Activated naive CD4-positive, alpha-beta T cell treated with anti-CD3 and anti-CD28 coated beads for 36 hours (primary cell): ENCODE measurements around the gene TTYH3. TPM values are rescaled to one million over a fixed set of nuclear protein-coding genes. Genes with fewer than 3 reads are reported as not detected.

ENCODE experiments used
- CTCF ChIA-PET: fragments of 350-600 bp; sonication (Branson Sonifier 250); formaldehyde crosslinking; loops from one replicate; lab custom pipeline; 2021; ENCODE audit warnings: antibody characterized with exemption; lab: Charles Lee
- DNase-seq: peaks from one replicate; pipeline ENCODE4 v3.0.0-alpha.2; 2020
- H3K27ac Mint-ChIP-seq: one replicate; pipeline ENCODE4 v1.8.0; 2021; ENCODE audit warnings: mild to moderate bottlenecking, mixed read lengths
- H3K27me3 Mint-ChIP-seq: one replicate; pipeline ENCODE4 v1.8.0; 2021; ENCODE audit warnings: low read depth, mixed read lengths
- H3K36me3 Mint-ChIP-seq: one replicate; pipeline ENCODE4 v1.8.0; 2021; ENCODE audit warnings: low read depth, mixed read lengths
- H3K4me1 Mint-ChIP-seq: one replicate; pipeline ENCODE4 v1.8.0; 2021; ENCODE audit warnings: low read depth, mixed read lengths
- H3K4me3 Mint-ChIP-seq: one replicate; pipeline ENCODE4 v1.8.0; 2021; ENCODE audit warnings: mild to moderate bottlenecking, moderate library complexity, mixed read lengths
- H3K9me3 Mint-ChIP-seq: one replicate; pipeline ENCODE4 v1.8.0; 2021; ENCODE audit warnings: mixed read lengths
- intact Hi-C: fragments of 100-400 bp; cut with micrococcal nuclease; formaldehyde crosslinking; loops from one replicate; pipeline ENCODE4 v1.15.1; 2023
- total RNA-seq, 2 experiments: library from RNA; stranded (reverse); gene quantifications; one replicate each; pipeline ENCODE4 v1.2.3, GENCODE V29; 2021

Gene TTYH3
- total RNA-seq, 2 experiments from 2014 or later: 20.7 to 22.6 TPM

DNA sequence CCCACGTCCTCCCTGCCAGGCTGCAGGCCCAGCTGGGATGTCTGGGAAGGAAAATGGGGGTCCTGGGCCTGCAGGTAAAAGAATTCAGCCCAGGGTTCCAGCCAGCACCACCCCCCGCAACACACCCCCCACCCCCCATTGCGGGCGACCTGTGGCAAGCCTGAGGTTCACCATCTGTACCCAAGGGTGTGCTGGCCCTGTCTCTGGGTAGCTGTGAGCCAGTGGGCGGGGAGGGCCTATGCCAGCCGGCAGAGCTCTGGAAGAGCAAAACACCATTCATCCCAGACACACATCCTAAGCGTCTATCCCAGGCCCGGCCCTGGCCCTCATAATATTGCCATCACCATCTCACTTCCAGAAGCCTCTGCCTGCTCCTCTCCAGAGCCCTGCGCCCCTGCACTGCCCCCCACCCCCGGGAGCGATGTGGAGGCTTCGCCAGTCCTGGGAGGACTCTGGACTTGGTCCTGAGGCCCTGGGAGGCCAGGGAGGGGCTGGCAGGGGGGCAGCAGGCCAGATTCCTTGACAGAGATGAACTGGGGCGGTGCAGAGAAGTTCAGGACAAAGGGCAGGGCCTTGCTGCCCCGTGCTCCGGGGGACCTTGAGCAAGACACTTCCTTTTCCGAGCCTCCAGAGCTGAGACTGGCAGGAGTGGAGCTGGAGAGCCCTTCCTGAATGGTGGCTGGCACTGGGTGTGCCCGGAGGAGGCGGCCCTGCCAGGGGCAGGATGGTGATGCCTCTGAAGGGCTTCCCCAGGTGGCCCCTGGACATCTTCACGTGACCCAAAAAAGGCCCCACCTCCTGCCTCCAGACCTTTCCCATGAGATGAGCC, 8.7 kb upstream of the TTYH3 start:
- Mint-ChIP-seq H3K27ac (no peak overlapping the region), H3K27me3 (no peaks in the 10 kb centered on the region), H3K4me1 (no peaks in the 10 kb centered on the region), H3K36me3 (no peaks in the 10 kb centered on the region), H3K9me3 (no peaks in the 10 kb centered on the region), H3K4me3 (no peak overlapping the region)
- intact Hi-C loops: no loop called here
- CTCF ChIA-PET: no interaction called here
- no peak for DNase-seq

DNA sequence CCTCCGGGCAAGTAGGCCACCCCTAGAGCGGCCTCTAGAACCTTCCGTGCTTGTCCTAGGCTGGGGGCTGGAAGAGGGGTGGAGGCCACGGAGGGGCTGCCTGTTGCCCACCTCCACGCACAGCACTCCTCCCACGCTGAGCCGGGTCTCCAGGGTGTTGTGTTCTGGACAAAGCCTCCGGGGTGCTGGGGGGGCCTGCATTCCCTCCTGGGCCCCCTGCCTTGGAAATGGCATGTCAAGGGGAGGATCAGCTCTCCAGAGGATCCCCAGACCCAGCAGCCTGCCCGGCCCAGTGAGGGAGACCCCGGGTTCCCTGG, 8.1 kb upstream of the TTYH3 start:
- H3K9me3 Mint-ChIP-seq: no peaks in the 10 kb centered on the region
- H3K27me3 Mint-ChIP-seq: no peaks in the 10 kb centered on the region
- no peak for DNase-seq
- CTCF ChIA-PET: interaction anchor here (1.0 kb wide), 1 partner anchor 173 kb away, joined by 3 read pairs; no protein-coding TSS in a partner anchor
- intact Hi-C loops: no loop called here
- no peak overlapping the region for H3K27ac Mint-ChIP-seq
- H3K36me3 Mint-ChIP-seq: no peaks in the 10 kb centered on the region
- H3K4me1 Mint-ChIP-seq: no peaks in the 10 kb centered on the region
- H3K4me3 Mint-ChIP-seq: no peak overlapping the region

DNA sequence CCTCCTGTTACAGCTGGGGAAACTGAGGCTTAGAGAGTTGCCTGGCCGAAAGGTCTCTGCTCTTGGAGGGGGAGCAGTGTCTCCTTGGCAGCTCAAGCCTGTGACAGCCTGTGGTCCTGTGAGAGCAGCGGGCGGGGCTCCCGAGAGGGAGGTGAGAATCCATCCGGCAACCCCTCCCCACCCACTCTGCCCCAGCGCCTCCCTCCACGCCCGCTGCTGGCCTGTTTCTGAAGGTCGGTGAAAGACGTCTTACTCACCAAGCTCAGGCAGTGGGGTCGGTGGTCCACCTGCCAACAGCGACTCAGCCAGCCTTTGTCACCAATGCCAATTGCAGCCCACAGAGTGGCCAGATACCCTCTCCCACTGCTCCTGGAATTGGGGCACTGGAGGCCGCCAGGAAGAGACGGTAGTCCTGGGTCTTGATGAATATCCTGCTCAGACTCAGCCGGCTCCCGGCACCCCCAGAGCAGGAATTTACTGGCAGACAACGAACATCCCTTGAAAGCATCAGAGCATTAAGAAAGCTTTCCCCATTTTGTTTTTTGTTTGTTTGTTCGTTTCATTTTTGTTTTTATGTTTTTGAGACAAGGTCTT, 7.4 kb upstream of the TTYH3 start:
- intact Hi-C loops: no loop called here
- no peaks in the 10 kb centered on the region for H3K4me1 Mint-ChIP-seq
- H3K9me3 Mint-ChIP-seq: no peaks in the 10 kb centered on the region
- H3K27me3 Mint-ChIP-seq: no peaks in the 10 kb centered on the region
- CTCF ChIA-PET: interaction anchor here (1.0 kb wide), 1 partner anchor 173 kb away, joined by 3 read pairs; no protein-coding TSS in a partner anchor
- DNase-seq: no peak
- no peak overlapping the region for H3K4me3 Mint-ChIP-seq
- H3K36me3 Mint-ChIP-seq: no peaks in the 10 kb centered on the region
- H3K27ac Mint-ChIP-seq: no peak overlapping the region

DNA sequence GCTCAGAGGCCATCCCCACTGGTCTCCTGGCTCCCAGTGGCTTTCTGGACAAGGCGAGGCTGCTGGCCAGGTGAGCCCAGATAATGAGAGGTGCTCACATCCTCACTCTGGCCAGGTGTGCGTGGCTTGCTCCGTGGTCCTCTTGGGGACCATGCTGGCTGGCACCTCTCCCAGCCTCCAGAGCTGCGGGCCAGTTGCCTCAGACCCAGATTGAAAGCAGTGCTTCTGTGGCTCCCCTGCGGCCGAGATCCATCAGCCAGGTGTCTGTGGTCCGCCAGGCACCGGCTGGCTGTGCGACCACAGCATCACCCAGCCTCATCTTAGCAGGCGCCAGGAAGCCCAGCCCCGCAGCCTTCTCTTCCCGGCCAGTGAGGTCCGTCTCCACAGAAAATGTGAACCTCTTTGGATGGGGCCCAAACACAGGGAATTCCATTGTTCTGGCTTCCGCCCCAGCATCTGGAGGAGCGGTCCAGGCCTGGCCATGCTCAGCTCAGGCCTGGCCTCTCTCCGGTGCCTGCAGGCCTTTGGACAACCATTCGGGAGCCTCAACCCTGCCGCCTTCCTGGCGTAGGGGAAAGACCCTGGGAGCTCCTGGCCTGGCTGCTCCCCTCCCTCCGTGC, 5.2 kb upstream of the TTYH3 start:
- Mint-ChIP-seq H3K27ac (no peak overlapping the region), H3K4me3 (no peak overlapping the region), H3K27me3 (no peaks in the 10 kb centered on the region), H3K9me3 (no peaks in the 10 kb centered on the region), H3K4me1 (peaks cover 2% of the 10 kb centered on the region), H3K36me3 (no peaks in the 10 kb centered on the region)
- DNase-seq: no peak
- CTCF ChIA-PET: interaction anchor here (1.0 to 1.1 kb wide), 2 partner anchors 23 to 174 kb away, joined by 3 read pairs; no protein-coding TSS in a partner anchor
- intact Hi-C loops: no loop called here

DNA sequence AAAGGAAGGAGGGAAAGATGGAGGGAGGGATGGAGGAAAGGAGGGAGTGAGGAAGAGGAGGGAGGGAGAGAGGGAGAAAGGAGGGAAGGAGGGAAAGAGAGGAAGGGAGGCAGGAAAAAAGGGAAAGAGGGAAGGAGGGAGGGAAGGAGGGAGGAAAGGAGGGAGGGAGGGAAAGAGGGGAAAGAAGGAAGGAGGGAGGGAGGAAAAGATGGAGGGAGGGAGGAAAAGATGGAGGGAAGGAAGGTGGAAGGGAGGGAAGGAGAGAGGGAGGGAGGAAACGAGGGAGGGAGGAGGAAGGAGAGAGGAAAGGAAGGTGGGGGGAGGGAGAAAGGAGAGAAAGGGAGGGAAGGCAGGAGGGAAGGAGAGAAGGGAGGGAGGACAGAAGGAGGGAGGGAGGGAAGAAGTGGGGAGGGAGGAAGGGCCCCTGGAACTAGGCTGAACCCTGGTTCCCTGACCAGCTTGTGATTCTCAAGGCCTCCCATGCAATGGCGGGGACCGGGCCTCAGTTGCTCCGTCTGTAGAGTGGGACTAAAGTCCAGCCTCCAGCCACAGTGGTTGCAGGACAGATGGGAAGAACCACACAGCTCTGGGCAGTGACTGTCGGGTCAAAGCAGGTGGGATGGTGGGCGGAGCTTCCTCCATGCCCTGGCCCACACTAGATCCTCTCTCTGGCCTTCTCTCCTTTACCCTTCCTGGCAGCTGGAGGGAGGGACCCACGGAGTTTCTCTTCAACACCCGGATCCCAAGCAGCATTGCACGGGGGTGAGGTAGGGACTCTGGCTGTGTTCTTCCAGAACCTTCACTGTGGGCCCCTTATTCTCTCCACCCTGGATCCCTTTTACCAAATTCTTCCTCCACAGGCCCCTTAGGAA, 4.3 kb upstream of the TTYH3 start:
- H3K4me3 Mint-ChIP-seq: no peak overlapping the region
- no peak overlapping the region for H3K27ac Mint-ChIP-seq
- no peaks in the 10 kb centered on the region for H3K36me3 Mint-ChIP-seq
- intact Hi-C loops: no loop called here
- H3K4me1 Mint-ChIP-seq: peaks cover 2% of the 10 kb centered on the region
- H3K9me3 Mint-ChIP-seq: no peaks in the 10 kb centered on the region
- no peaks in the 10 kb centered on the region for H3K27me3 Mint-ChIP-seq
- no peak for DNase-seq
- CTCF ChIA-PET: interaction anchor here (1.1 kb wide), 1 partner anchor 24 kb away, joined by 3 read pairs; no protein-coding TSS in a partner anchor

DNA sequence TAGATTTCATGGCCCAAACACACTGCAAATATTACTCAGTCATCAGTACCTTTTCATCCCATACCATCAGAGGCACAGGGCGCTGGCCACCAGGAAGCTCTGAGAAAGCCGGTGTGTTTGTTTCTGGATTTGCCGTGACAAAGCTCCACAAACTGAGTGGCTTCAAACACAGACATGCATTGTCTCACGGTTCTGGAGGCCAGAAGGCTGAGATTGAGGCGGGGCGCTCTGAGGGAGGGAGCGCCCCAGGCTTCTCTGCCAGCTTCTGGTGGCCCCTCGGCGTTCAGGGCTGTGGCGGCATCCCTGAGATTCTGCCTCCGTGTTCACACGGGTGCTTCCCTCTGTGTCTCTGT, 3.7 kb upstream of the TTYH3 start:
- Mint-ChIP-seq H3K36me3 (no peaks in the 10 kb centered on the region), H3K4me3 (no peak overlapping the region), H3K27me3 (no peaks in the 10 kb centered on the region), H3K4me1 (peaks cover 2% of the 10 kb centered on the region), H3K27ac (no peak overlapping the region), H3K9me3 (no peaks in the 10 kb centered on the region)
- intact Hi-C loops: no loop called here
- no peak for DNase-seq
- CTCF ChIA-PET: no interaction called here

DNA sequence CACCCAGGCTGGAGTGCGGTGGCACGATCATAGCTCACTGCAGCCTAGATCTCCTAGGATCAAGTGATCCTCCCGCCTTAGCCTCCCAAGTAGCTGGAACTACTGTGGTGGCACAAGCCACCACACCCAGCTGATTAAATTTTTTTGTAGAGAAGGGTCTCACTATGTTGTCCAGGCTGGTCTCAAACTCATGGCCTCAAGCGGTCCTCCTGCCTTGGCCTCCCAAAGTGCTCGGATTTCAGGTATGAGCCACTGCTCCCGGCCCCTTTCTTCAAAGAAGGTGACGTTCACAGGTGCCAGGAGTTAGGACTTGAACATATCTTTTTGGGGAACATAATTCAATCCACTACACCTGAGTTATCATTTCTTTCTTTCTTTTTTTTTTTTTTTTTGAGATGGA, 2.9 kb upstream of the TTYH3 start:
- Mint-ChIP-seq H3K4me1 (peaks cover 10% of the 10 kb centered on the region), H3K36me3 (no peaks in the 10 kb centered on the region), H3K4me3 (no peak overlapping the region), H3K9me3 (no peaks in the 10 kb centered on the region), H3K27me3 (no peaks in the 10 kb centered on the region), H3K27ac (no peak overlapping the region)
- CTCF ChIA-PET: no interaction called here
- no peak for DNase-seq
- intact Hi-C loops: no loop called here

DNA sequence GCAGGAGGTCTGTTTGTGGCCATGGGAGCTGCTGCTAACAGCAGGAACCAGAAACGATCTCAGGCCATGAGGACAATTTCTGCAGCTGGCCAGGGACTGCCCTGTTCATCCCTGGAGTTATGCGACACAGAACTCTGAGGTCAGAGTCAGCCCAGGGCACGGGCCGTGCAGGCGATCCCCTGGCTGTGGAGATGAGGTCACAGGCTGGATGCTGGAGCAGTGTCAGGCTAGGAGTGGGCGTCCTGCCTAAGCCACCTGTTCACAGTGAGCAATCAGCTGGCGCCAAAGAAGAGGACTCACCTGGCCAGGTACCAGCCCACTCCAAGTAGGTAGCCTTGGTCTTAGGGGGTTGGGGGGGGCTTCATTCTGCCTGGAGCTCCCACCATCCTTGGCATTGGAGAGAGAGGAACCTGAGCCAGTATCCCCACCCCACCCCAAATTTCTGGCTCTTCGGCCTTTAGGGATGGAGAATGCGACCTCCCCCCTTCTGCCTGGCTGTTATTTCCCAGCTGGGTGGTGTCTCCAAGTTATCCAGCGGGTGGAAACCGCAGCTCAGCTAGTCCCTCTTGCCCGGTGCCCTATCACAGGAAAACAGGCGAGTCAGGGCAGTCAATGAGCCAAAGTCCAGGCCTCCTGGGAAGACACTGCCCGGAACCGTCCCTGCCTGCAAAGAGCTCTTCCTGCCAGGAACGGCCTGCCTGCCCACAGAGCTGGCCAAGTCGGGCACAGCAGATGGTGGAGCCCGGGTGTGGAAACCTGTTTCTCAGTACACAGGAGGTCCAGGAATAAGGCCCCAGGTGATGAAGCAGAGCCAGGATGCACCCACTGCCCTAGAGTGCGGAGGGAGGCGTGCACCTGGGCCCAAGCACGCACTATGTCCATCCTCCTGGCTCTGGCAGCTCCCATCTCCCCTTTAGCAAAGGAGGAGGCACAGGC, 1.8 kb upstream of the TTYH3 start:
- Mint-ChIP-seq H3K27ac (no peak overlapping the region), H3K4me3 (no peak overlapping the region), H3K9me3 (no peaks in the 10 kb centered on the region), H3K27me3 (no peaks in the 10 kb centered on the region), H3K4me1 (peaks cover 14% of the 10 kb centered on the region), H3K36me3 (no peaks in the 10 kb centered on the region)
- intact Hi-C loops: loop anchor here (2.0 to 5.0 kb wide), 4 partner anchors 99 to 223 kb away; partner anchors contain the start of gene GNA12
- no peak for DNase-seq
- CTCF ChIA-PET: interaction anchor here (0.6 to 1.4 kb wide), 3 partner anchors 21 to 1690 kb away, joined by 3 to 4 read pairs (median 3); no protein-coding TSS in a partner anchor

DNA sequence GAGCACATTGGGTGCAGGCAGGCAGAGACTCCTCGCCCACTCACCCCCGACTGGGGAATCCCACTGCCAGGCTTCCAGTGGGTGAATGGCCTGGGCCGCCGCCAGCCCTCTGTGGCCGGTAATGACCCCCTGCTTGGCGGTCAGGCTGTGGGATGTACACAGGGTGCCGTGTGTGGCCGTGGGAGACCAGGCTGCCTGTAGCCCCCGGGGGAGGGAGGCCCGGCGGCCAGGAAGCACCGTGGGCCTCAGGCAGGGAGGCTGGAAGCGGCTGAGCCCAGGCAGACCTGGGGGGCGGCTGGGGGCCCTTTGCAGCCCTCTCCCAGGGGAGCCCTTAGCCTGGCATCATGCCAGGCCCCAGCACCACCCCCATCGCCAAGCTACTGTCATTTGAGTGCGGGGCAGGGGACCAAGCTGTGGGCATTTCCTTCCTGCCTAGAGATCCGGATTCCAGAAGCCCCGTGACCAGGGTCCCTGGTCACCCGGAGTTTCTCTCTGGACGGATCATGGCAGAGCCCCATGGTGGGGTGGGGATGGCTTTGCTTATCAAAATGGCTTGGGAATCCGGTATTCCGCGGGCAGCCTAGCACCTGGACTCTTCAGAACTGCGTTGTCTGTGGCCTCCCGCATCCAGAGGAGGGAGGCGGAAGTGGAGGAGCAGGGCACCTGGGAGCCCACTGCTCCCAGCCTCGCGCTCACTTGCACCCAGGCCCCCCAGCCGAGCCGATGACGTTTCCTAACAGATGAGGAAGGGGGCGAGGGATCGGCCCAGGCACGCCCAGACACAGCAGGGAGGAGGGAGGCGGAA, 1.1 kb downstream of the TTYH3 start:
- DNase-seq: peak; percentile 67
- Mint-ChIP-seq H3K36me3 (no peaks in the 10 kb centered on the region), H3K9me3 (no peaks in the 10 kb centered on the region), H3K4me1 (peaks cover 15% of the 10 kb centered on the region), H3K27me3 (no peaks in the 10 kb centered on the region), H3K27ac (peak overlapping the region; percentile 53), H3K4me3 (peak overlapping the region; percentile 92)
- CTCF ChIA-PET: no interaction called here
- intact Hi-C loops: loop anchor here (5.0 kb wide), 1 partner anchor 226 kb away; no protein-coding TSS in a partner anchor

DNA sequence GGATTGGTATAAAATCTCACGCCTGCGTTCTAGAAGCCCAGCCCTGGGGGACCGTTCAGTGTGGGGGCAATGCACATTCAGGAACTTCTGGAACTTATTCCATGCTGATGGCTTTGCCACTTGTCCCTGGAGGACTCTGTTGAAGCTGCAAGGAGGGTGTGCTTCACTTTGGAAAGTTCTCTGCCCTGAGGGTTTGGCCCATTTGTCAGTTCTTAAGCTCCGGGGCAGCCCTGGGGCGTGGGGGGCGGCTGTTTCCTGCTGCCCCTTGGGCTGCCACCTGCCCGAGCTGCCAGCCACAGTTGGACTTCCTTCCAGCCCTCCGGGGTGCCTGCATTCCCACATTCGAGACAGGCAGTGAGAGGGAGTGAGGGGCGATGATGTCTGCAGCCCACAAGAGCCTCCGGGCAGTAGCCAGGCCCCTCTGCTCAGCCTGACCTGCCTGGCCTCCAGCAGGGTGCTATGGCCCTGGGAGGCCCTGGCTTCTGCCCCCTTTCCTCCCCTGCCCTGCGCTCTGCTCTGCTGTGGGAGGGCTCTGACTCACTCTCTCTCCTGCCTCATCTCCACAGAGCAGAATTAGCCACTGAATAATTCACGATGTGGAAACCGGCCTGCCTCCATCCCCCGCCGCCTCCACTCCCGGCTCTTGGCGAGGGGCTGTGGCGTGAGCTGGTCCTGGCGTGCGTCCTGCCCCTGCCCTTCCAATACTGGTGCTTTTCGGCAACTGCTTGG, 1.9 kb downstream of the TTYH3 start:
- Mint-ChIP-seq H3K27me3 (no peaks in the 10 kb centered on the region), H3K4me1 (peaks cover 15% of the 10 kb centered on the region), H3K9me3 (no peaks in the 10 kb centered on the region), H3K36me3 (no peaks in the 10 kb centered on the region), H3K27ac (no peak overlapping the region), H3K4me3 (peak overlapping the region; percentile 92)
- intact Hi-C loops: loop anchor here (5.0 kb wide), 1 partner anchor 226 kb away; no protein-coding TSS in a partner anchor
- CTCF ChIA-PET: no interaction called here
- peak; percentile 47 for DNase-seq
